Stimulated activated CD4-positive, alpha-beta T cell treated with anti-CD3 and anti-CD28 coated beads, Interleukin-15, amount 100 ng/mL, for 48 hours (primary cell): ENCODE results near the gene EFEMP1.

ENCODE experiments used
- DNase-seq, 2 donors: peaks; one replicate each; pipeline ENCODE4 v3.0.0-alpha.2; 2020; ENCODE audit warnings: low read depth in 2 of 2

Gene EFEMP1, protein sequence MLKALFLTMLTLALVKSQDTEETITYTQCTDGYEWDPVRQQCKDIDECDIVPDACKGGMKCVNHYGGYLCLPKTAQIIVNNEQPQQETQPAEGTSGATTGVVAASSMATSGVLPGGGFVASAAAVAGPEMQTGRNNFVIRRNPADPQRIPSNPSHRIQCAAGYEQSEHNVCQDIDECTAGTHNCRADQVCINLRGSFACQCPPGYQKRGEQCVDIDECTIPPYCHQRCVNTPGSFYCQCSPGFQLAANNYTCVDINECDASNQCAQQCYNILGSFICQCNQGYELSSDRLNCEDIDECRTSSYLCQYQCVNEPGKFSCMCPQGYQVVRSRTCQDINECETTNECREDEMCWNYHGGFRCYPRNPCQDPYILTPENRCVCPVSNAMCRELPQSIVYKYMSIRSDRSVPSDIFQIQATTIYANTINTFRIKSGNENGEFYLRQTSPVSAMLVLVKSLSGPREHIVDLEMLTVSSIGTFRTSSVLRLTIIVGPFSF

DNA sequence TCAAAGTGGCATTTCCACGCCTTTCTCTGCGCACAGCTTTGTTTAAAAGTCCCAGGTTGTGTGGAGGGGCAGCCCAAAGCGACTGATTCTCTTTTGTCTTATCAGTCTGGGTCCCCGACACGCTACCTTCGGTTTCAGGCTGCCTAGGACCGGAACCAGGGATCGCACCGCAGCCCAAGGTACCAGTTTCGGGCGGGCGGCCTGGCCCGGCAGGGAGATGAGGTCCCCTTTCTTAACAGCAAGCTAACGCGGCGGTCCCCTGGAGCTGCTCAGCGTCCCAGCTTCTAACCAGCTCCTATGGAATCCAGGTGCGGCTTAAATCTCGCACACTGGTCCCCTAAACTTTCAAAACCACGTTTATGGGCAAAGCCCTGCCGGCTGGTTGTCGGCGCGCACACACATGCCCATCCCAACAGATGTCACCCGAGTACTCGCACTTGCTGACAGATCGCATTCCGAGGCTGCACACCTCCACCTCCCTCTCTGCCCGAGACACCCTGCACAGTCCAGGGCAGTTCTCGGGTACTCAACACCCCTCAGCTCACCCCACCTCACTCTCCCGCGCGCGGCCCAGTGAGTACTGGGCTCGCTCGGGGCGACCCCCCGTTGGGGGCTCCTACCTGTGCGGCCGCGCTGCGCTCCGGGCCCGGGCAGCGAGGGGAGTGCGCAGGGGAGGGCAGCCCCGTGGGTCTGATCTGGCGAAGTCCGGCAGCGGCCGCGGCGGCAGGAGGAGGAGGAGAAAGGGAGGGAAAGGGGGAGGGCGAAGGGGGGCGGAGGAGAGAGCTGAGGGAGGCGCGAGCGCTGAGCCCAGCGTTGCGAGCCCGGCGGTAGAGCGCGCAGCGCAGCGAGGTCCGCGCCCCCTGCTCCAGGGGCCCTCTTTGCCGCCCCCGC is at the start of gene EFEMP1:
Gene EFEMP1, minus strand, starts transcription at position 692 of the 891 bp plus-strand sequence. CDS start 1,342 bp downstream, outside the sequence.
- DNase-seq: no peak

DNA sequence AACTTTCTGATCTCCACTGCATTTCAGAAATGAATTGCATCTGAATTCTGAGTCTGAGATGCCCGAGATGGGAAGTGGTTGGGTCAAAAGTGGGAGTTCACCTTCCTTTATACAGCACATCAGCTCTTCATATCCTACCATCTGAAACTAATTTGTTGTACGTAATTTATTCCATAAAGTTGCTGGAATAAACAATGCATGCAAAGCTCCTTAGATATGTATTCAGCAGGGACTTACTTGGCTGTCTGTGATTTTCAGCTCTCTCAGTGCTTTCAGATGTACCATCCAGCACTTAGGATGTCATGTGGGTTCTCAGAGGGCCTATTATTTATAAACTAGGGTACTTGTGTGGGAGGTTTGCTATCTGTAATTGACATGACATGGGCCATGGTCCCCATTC is 46.9 kb upstream of the EFEMP1 start:
- DNase-seq: no peak

DNA sequence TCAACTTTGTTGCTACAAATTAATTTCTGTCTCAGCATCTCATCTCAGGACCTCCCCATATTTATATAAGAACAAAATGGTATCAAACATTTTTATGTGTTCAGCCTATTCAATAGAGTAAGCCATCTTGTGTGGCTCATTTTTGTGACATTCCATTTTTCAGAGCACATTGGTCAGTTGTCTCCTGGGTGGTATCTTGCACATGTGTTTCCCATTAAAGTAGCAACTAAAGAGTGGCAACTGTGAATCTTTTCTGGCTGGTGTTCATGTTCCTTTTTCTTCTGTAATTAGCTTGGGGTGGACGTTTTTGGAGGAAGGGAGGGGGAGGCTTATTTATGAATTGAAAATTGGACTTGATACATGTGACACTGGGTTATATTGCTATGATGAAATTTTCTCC is 45.4 kb upstream of the EFEMP1 start:
- no peak for DNase-seq

DNA sequence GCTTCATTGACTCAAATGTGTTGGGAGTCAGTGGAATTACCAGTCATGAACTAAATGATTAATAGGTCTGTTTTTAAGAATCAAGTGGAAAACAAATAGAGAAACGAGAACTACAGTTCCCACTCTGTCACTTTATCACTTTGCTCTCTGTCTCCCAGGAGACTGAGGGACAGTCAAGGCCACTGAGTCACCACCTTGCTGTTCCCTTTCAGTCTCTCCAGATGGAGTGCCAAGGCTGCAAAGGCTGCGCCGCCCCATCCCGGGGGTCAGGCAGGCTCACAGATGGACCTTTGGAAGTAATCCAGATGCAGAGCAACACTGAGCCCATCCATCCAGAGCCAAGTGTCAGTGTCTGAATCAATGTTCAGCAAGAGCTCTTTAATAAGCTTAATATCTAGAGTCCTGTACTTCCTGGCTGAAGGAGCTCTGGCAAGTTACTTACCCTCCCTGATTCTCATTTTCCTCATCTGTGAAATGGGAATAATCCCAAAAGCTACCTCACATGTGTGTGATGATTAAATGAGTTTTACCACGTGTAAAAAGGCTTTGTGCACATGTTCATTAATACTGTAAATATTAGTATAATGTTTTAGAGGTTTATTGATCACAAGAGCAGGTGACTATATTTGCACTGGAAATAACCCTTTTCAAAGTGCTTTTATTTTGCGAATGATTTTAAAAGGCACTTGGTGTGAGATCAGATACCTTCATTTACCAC is 43.0 kb upstream of the EFEMP1 start:
- DNase-seq: no peak

DNA sequence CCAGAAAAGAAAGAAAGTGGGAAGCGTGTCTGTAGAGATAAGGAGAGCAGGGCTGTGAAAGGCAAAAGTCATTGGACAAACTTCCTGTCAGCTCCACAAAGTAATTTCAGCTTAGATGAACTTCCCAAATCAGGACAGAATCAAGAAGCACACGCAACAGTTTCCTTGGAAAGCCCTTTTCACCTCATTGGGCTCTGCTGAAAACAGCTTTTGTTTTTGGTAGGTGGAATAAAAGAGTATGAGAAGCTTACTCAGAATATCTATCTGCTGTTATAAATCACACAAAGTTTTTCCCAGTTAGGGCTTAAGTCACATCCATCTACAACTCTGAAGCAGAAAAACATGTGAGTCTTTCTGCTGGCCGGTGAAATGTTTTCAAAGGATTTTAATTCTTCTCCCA is 42.4 kb upstream of the EFEMP1 start:
- DNase-seq: no peak

DNA sequence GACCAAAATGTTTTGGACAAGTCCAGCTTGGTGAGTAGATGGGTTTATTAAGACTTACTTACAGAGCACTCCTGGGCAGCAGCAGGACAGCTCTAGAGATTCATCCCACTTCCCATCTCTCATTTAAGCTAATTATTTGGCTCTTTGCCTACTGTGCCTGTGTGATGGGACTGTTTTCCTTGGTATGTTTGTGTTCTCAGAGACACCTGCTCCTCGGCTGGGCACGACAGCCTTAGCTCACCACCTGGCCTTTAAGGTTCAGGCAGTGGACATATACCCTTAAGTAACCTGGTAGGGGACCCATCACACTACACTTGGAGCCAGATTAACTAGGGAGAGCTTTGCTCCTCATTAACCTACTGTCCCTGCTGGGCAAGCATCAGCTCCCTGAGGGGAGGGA is 41.7 kb upstream of the EFEMP1 start:
- no peak for DNase-seq

DNA sequence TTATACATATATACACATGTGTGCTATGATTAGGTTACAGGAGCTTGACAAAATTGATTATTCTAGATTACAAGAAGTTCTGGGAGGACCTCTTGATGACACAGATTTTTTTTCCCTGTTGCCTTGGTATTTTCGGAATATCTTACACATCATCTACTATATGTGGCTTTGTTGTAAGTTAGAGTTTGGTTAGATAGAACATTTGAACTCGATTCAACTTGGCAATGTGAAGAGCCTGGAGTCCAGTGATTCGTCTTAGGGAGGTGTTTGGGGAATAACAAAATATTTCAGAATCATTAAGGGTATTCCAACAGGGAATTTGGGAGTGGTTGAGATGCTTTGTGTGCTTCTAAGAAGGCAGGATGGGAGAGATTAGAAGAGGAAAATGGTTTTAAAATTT is 39.3 kb upstream of the EFEMP1 start:
- no peak for DNase-seq

DNA sequence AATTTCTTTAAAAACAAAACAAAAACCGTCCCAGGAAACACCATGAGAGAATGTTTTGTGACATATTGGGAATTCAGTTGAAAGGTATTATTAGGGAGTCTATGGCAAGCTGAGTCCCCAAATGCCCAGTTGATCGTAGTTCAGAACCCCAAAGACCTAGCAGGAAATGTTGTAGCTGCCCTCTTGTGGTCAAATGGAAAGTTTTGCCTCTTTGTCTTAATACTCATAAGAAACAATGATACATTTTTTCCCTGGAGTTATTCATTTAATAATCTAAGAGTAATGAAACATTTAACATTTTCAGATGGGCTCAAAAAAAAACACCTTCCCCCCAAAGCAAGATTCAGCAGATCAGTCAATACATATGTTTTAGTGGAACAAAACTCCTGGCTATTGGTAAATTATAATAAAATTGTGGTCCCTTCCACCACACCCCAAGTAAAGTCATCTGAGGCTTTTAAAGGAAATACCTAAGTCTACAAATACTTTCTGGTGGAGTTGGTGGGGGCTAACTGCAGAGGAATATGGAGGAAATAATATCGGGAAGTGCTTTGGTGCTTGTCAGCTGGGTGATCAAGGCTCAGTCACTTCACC is 37.8 kb upstream of the EFEMP1 start:
- no peak for DNase-seq

DNA sequence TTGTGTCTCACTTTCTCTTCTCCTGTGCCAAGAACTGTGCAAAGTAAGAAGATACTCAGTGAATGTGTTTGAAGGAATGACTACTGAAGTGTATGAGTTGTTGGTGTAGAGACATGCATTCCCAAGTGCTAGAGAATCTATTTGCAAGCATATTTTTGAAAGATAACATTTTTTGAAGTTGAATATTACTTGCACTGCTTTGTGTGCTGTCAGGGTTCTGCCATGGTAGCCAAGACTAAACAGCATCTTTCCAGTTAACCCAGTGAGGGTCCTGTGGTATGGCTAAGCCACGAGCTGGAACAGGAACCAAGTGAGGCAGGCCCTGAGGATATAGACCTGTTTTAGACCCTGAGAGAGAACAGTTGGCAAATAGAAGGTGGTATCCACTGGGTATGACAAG is 35.2 kb upstream of the EFEMP1 start:
- DNase-seq: no peak

DNA sequence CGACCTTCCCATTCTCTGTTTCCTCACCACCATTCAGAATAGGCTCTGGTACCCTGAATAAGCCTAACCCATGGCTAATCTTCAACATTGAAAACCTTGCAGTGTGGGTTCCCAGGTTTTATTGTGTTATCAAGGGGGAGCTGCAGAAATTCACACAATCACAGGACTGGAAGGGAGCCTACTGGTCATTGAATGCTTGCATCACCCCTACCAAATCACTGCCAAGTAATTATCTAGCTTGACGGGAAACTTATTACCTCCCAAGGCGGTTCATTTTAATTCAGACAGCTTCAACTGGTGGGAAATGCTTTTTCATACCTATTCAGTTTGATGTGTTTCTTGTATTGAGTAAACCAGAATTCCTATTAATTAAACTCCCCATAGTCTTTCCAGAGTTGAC is 33.6 kb upstream of the EFEMP1 start:
- DNase-seq: no peak

DNA sequence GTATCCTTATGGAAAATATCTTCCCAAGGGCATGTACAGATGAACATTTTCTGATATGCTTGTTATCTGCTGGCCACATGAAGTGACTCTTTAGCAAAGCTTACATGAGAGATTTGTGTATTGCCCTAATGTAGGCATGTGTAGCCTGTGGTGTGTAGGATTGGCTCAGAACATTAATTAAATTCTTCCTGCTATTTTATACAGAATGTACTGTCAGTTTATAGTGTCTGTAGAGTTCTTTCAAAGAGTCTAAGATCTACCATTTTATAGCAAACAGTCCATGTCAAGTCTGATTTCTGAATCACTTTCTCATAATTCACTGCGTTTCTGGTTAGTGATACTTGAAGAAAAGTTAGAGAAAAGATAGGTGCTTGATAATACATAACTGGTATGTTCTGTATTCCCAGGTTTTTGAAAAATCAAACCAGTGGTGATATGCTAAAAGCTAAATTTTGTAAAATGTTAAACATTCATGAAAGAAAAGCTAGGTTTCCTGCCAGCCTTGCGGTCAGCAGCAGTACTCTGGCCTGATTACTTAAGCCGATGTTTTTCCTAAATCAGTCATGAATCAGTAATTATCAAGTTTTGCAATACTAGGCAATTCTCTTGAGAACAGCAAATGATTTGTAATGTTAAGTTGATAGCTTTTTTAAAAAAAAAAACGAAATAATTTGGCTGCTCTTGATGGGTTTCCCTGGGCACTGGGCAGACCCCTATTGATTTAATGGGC is 30.9 kb upstream of the EFEMP1 start:
- no peak for DNase-seq

DNA sequence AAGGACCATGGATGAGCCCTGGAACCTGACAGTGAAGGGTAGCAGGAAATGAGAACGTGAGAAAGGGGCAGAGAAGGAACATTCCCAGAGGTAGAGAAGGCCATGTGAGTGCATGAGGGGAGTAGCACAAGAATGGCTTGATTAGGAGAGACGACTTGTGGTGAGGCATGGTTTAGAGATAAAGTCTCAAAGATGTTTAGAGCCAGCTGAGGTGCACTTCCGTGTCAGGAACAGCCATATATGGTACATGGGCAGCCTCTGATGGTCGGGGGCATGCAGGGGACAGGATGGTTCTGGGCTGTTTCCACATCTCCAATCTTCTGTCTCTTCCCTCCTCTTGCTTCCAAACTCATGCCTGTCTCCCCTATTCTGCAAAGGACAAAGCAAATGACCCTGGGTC is 28.8 kb upstream of the EFEMP1 start:
- no peak for DNase-seq

DNA sequence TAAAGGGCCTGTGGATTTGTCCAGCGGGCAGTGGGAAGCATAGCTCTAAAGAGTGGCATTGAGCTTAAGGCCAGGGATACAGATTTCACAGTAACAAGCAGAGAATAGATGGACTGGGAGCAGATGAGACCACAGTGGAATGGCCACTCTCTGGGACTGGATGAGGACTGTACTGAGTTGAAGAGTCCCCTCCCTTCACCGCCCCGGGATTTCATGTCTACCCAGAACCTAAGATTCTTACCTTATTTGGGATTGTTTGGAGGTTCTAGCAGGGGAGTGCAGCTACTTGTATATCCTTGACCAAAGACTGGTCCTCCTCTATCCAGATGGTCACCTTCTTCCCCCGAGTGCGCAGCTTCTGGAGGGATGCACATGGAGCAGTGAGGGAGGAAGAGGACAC is 28.0 kb upstream of the EFEMP1 start:
- DNase-seq: no peak

DNA sequence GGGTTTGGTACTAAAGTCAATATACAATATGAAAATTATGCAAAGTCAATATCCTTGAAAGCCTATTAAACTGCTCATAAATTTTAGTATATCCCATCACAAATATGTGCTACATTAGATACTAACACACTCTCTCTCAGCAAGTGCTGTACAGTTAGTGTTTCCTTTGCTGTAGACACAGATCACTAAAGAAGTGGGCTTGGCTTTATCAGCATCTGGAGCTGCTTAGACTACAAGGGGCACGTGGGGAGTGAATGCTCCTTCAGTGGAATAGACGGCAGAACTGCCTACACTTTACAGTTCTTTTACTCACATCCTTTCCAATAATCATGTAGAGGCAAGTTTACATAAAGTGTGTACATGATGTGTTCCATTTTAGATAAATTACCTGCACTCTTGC is 26.0 kb upstream of the EFEMP1 start:
- no peak for DNase-seq

DNA sequence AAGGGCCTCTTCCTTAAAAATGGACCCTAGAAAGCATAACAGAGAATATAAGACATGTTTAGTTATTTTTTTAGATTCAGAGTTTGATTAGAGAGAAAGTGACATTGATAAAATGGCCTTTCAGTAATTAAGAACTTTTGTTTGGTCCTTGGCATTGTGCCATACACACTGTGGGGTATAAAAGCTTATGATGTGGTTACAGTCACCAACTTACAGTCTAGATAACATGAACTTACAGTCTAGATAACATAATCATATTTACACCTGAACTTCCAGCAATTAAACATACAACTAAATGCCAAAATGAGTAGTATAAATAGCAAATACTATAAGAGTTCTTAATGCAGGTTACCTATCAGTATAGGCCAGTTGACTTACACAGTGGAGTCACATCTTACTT is 25.6 kb upstream of the EFEMP1 start:
- DNase-seq: no peak

DNA sequence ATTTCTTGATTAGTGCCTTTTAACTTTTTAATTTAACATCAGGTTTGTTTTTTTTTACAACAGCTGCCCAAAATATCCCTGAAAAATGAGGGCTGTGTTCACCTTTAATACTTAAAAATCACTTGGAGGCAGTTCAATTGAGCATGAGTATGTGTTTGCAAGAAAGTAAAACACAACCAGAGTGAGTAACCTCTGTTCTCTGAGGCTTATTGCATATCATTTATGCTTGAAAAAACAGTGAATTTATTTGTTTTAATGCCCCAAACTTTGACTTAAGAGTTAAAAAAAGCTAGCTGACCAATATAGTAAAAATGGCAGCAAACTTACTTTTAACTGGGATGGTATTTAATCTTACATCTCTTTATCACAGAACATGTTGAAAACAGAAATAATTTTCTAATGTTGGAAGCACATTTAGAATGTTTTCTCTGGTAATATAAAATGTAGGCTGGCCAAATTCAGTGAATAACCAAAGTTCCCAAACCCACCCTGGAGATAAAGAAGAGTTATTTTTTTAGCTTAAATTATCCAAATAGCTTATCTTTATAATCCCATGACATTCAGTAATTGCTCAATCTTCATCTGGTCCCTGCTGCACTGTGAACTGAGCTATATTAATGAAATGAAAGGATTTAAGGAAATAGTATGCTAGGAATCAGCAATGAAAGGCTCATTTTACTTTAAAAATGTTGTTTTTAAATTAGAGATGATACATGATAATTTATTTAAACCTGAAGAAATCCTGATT is 24.8 kb upstream of the EFEMP1 start:
- no peak for DNase-seq

DNA sequence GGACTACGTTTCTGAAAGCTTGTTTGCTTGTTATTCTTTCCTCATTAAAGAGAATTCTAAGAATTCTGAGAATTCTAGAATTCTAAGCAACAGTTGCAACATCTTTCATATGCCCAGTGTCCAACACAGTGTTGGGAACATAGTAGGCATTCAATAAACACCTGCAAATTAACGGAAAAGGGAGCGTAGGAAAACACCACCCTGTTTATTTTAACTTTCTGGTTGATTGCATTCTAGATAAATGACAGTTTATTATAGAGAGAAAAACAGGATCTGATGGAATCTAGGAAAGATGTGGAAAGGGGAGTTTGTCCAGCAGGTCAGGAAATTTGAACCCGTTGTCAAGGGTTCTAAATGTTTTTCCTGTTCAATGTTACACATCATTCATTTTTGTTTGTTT is 24.2 kb upstream of the EFEMP1 start:
- no peak for DNase-seq

DNA sequence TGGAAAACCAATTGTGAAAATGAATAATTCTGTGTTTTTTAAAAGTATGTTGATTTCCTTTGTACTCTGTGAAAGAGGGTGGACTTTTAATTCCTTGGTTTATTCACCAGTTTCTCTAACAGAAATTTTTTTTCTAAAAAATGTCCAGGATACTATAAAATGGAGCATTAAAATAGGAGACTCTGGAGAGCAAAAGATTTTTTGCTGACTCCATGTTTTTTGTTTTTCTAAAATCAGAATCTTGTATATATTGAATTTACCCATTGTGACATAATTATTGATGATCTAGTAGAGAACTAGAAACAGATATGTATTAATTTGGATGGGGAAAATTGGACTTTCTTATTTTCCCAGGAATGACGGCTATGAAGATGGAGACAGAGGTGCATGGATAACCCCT is 23.2 kb upstream of the EFEMP1 start:
- no peak for DNase-seq

DNA sequence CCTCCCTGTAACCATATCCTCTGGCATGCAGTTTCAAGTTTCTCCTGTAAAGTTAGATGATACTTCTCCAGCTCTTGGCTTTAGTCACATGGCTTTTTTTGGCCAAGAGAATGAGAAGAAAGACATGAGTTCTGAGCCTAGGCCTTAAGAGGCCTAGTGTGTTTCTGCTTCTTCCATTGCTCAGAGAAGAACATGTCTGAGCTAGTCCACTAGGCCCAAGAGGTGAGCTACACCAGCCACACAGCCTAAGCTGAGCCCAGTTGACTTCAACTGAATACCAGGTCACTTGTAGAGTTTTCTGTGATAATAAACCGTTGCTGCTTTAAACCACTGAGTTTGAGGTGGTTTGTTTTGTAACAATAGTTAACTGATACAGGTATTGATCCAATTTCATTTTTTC is 19.9 kb upstream of the EFEMP1 start:
- no peak for DNase-seq

DNA sequence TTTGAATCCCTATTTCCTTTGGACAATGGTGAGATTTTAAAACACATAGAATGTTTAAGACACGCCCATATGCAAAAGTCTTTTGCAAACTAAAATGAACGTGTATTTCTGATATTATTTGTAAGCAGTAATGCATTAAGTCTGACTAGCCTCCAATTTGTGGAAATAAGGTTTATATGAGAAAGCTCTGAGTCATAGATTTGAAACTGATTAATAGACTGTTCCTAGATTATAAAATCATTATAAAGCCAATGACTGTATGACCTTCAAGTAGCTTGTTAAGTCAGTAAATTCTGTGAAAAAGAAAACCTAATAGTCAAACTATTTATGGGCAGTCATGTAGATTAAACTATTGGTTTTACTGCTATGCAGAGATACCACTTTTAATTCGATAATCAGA is 12.8 kb upstream of the EFEMP1 start:
- no peak for DNase-seq
